Measurements from ENCODE around the gene SLC9C1.
A peak's percentile ranks its signal among the peaks of the same experiment; 100 is the strongest.

Gene SLC9C1

DNA sequence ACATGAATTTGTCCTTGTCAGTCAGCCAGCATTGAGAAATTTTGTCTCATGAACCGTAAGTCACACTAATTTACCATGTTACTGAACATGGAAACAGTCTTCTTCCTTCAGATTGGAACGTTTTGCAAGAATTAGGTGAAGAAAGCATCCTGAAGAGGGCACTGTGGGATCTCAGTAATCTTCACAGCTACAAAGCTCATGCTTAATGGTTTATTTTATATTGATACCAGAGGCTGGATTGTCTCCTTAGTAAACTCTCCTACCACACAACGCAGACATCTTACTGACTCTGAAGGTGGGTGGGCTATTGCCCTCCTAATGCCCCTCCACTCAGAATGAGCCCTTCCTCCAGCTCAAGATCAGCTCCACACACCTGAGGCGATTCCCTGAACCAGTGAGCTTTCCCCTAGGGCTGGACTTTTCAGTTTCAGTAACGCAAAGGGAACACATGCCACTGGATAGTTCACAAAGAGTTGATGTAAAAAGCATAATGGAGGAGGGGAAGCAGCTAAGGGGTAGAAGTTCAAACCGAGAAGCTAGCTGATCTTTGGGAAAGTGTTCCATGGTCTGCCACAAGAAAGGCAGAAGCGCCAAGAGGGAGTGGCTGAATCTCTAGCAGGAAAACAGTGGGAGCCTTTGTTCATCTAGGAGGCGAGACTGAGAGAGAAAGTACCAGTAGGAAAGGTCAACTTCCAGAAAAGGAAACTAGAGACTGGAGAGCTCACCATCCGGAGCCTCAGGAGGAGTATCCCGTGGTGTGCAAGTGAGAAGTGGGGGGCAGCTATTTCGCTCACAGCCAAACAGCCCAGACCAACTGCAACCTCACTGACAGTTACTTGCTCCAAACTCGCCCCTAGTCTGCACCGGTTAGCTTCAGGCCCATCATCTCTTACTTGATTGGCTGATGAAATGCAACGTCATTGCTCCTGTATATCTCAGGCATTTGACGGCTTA lies at the start of gene SLC9C1:
TSS of gene SLC9C1 (minus strand) at position 849 of the 954 bp plus-strand sequence. CDS start 7,425 bp downstream, outside the sequence.
- DNase-seq (ENCODE audit: low read depth), result no peak

DNA sequence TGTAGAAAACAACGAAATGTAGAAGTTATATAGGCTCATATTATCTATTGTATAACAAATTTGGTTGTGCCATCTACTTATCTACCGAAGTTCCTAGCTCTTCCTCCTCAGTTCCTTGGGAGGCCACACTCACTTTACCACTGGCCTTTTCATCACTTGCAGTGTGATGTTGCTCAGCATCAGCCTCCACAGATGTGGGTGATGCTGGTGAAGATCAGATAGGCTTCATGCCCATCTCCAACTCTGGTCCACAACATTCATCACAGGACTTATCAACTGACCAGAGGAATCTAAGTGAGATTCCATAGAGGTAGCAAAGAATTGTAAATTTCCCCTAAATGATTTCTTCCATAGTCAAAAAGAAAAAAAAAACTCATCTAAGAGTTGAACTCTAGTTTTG lies 47.4 kb upstream of the SLC9C1 start:
- DNase-seq (ENCODE audit: low read depth), result no peak

DNA sequence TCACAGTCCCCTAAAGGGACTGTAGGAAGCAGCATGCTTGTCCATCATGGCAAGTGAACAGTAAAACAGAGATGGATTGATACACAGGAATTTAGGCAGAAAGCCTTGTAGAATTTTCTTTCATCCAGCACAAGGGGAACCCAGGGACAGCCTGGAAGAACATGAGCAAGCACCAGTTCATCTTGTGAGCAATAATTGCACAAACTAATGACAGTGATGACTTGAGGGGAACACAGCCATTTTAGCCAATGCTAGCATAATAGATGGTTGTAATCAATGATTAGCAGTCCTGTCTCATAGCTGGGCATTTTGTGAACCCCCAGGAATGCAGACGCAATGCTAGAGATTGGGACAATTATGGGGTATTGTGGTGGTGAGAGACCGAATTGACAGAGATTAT lies 45.6 kb upstream of the SLC9C1 start:
- no peak for DNase-seq (ENCODE audit: low read depth)

DNA sequence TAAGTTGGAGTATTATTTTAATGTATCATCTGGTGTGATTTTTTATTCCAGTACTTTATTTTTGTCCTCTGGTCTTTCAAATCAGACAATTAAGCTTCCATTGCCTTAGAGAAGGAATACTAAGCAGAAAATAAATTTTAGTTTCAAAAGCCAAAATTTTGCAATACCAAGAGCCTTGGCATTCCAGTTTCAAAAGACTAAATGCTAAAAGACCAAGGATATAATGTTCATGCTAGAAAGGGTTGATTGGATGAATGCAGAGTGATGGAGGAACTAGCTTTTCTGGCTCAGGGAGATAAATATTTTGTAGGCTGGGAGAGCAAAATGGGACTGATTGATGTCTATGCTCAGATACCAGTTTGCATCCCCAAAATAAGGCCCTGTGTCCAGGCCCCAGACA lies 45.1 kb upstream of the SLC9C1 start:
- no peak for DNase-seq (ENCODE audit: low read depth)

DNA sequence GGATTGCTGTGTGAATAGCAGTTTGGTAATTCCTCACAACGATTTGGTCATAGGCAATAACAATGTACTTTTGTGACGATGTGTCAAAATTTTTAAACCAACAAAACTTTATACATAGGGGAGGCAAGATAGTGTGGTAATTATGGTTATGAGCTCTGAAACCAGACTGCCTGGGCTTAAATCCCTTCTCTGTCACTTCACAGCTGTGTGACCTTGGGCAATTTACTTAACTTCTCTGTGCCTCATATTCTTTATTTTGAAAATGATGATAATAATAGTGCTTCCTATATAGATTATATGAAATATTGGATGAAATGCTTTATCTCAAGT lies 44.7 kb upstream of the SLC9C1 start:
- DNase-seq (ENCODE audit: low read depth), result no peak

DNA sequence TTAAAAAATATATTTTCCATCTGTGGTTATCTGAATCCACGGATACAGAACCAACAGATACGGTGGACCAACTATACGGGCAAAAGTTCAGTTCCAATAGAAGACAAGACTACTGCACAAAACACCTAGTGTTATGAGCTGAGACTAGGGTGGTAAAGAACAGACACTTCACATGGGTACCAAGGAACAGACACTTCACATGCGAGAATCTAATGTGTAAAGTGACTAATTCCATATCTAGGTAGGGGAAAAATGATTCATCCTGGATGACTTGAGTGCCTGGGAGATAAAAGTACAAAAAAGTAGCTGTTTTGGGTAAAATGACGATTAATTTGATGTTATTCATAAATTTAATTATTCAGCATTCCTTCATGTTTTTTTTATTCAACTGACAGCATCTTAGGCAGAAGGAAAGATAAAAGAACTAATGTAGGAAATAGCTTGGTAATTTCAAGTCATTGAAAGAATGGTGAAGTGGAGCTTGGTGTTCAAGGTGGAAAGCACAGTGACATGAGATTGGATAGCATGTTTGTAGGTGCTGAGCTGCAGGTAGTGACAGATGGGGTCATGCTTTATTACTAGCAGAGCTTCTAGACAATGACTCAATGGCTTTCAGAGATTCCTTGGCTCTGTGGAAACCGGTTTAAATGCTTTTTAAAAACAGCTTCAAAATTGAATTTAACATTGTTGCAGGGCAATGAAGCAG lies 44.2 kb upstream of the SLC9C1 start:
- no peak for DNase-seq (ENCODE audit: low read depth)

DNA sequence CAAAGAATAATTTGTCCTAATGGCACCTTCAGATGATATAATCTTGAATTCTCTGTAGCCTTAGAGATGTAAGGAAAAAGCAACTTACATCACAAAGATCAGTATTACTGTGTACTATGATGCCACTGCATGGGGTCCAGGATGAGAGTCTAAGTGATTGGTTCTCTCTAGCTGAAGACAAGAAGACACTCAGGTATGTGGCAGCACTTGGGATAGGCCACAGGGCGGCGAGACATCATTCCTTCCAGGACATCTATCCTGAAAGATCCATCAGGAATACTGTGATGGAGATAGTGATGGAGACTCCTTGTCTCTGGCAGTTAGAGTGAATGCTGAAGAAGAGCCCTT lies 41.4 kb upstream of the SLC9C1 start:
- no peak for DNase-seq (ENCODE audit: low read depth)

DNA sequence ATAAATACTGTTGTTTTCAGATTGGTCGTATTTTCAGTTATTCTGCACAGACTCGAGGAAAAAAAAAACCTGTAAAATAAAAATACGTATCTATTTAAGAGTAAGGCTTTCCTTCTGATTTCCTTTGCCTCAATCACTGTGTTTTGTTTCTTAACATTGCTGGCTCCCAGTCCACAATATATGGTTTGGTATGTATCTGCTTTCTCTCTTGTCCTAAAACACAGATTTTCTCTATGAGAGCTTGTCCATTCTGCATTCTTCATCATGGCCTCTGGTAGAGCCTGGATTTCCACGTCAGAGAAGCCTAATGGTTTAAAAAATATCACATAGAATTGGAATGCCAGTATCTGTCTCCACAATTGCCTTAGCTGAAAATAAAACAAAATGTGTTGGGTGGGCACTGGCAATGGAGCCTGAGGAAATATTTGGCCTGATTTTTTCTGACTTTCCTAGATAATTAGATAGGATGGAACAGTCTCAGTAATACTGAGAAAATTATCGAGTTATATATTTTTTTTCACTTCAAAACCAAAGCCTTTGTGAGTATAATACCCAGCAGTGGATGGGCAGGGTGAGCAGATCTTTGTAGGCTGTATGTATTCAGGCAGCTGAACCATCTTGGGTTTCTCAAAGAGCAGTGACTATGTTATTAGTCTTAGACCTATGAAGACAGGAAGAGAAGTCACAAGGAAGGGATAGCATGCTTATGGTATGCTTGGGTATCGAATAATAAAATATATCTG lies 40.8 kb upstream of the SLC9C1 start:
- no peak for DNase-seq (ENCODE audit: low read depth)

DNA sequence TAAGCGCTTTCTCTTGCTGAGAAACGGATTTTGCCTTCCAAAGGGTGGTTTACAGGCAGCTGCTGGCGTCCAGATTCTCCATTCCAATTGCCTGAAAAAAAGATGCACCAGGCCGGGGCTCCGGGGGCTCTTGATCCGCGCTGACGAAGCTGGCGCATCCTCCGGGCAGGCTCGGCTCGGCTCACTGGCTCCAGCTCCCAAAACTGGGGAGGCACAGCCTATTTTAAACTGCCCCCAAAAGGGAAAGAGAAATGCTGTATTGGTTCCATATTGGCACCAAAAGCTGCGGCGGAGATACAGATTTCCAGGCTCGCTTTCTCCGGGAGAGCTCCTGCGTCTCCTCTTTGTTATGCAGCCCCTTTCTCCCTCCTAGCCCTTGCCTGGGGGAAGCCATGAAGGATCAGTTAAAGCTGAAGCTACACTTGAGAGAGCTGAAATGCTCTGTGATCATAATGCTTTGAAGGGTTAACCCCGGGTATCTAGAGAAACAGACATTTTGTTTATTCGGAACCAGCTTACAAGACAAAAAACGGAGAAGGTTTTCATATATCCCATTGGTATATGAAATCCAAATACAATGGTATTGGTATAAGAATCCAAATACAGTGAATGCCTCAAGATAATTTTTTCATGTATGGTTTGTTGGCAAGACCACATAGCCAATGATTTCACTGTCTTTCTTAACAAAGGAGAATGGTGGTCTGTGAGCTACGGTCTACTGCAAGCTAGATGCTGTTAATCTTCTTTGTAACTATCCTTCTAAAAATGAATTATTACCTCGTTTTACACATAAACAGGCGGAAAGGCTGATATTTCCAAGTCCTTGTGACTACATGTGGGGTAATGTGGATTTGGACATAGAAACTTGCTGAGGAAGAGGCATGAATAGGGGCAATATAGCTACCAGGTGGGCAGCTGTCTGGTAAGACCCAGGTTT lies 39.6 kb upstream of the SLC9C1 start:
- DNase-seq (ENCODE audit: low read depth), result no peak

DNA sequence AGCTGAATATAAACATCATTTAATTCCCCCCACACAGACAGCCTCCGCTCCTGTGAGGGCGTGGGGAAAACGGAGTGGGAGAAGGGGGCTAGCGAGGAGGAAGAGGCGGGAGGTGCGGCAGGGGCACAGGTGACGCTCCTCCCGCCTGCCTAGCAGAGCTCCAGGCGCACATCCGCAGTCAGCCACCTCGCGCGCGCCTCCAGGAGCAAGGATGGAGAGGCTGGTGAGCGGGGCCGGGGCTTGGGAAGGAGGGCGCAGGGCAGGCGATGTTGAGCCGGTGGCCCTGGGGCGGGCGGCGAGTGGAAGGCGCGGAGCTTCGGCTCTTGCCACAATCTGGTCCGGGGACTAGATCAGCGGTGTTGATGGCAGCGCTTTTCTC lies 39.0 kb upstream of the SLC9C1 start, which contains the start of gene CD200:
TSS of gene CD200 (plus strand) at position 155 of the 379 bp plus-strand sequence. CDS start at position 212, 57 bp downstream.
- no peak for DNase-seq (ENCODE audit: low read depth)

DNA sequence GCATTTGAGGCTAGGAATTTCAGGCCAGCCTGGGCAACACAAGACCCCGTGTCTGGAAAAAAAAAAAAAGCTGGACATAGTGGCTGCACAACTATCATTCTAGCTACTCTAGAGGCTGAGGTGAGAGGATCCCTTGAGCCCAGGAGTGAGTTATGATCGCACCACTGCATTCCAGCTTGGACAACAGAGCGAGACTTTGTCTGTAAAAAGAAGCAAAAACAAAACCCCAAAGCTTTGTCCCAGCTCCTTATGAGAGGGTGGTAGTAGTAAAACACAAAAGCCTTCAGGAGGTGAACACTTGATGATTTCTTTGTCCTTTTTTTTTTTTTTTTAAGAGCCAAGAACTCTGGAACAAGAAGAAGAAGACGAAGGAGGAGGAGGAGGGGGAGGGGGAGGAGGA lies 37.8 kb upstream of the SLC9C1 start:
- DNase-seq (ENCODE audit: low read depth), result no peak

DNA sequence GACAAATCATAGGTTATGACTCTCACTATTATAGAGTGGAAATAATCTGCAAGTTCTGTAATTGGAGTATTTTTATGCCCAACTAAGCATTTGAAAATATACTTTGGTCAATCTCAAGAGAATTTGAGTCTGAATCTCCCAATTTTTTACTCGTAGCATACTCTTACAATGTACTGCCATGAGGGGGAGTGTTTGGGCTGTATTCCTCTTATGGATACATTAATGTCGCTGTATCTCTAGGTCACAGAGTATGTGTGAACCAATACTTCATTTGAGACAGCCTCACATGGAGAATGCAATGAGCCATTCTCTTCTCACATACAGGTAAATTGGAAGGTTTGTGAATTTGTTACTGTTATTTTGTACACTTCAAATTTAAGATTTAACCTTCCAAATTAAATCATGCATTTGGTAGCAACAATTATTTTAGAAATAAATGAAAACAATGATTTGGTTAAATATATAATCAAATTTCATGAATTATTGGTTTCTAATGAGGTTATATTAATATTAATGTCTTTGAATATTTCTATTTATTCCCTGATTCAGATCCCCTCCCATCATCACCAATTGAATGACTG lies 33.4 kb upstream of the SLC9C1 start:
- peak; percentile 1 for DNase-seq (ENCODE audit: low read depth)

DNA sequence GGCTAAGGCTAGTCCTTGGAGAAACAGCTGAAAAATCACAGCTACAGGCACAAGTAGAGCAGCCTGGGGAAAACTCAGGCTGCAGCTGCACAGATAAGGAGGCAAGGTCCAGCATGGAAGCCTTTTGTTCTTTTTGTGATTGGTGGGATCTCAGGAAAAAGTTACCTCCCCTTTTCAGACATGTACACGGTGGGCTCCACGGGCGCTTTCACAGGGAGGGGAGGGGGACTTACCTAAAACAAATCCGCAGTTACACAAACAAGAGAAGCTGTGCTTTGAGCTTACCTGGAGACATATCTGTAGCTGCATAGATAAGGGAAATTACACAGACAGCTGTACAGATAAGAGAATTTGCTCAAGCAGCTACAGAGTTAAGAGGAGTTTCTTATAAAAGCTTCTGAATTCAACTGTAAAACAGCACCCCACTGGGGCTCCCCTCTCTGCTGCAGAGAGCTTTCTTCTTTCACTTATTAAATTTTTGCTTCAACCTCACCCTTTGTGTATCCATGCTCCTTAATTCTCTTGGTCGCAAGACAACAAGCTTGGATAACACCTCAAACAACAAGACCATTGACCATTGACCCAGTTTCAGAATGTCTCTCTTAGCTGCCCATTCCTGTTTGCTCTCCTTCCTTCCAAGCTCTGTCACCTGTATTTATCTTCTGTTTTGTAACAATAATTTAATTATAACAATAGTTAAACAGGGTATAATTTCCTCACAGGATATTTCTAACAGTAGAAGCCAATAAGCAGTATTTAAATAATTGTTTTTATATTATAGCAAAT lies 28.0 kb upstream of the SLC9C1 start:
- no peak for DNase-seq (ENCODE audit: low read depth)

DNA sequence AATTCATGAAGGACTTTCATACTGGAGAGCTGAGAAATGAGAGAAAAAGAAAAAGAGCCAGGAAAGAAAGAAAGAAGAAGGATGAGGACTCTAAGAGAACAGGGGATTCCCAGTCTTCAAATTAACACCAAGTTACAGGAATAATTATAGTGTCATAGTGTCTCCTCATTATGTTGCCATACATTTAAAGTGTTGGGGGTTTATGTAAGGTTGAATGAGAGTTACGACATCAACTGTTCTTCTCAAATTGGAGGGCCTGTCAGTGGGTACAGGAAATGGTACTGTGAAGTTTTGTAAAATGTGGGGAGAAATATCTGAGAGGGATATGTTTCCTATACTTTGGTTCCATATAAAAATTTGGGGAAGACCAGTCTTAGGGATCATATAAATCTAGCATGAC lies 26.7 kb upstream of the SLC9C1 start:
- DNase-seq (ENCODE audit: low read depth), result no peak

DNA sequence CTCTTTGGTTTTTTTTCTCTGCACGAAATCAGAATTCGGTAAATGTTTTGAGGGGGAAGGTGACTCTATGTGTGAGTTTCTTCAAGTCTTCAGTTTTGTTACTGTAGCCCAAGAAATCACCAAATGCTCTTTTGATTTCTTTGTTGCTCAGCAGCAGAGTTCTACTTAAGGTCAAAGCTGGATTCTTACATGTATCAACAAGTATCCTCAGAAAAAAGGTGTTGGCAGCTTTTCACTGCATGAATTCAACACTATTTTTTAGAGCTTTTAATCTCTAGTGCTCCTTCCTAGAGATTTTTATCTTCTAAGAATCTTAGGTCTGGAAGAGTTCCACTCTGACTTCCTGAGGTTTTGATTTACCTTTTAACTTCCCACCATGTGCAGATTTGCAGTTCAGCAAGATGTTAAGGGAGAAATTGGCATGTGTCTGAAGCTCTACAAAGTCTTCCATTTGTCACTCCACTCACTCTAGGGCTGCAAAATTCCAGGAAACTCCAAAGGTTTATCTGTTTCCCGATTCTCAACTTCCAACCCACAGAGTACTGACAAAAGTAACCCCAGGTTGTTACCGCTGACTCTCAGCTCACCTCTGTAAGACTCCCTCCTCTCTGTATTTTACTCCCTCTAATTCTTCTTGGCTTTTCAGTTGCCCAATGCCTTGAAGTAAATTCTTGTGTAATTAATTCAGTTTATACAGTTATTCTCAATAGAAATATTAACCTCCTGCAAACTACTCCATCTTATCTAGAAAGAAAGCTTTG lies 25.7 kb upstream of the SLC9C1 start:
- DNase-seq (ENCODE audit: low read depth), result no peak

DNA sequence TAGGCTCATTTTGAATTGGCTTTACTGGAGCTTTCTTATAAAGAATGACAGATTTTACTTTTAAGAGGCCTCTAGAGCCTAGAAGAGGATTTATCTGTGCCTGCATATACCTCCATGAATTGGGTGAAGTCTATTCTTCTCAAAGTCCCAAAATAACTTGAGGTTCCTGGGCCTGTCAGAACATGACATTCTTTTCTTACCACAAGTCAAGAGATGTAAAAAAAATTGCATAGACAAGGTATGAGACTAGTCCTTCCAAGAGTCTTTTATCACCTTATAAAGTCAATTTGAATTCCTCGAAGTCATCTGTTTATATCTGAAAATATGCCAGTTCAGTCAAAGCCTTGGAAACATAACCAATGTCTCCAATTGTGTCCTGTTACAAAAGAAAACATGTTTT lies 21.8 kb upstream of the SLC9C1 start:
- no peak for DNase-seq (ENCODE audit: low read depth)

DNA sequence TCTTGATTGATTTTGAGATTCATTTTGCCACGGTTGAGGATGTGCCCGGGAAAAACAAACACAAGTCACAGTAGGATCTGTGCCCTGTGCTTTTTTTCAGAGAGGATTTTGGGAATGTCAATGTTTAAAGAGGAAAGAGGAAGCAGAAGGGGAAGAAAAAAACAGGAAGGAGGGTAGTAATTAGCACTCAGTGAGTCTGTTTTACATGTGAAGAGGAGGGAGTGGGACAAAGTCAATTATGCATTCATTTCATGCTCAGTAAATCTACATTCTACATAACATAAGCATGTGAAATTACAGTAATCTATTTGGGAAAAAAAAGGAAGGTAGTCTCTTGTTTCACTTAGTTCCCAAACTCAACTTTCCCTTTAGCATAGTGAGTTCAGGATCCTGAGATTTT lies 20.6 kb upstream of the SLC9C1 start:
- DNase-seq (ENCODE audit: low read depth), result no peak

DNA sequence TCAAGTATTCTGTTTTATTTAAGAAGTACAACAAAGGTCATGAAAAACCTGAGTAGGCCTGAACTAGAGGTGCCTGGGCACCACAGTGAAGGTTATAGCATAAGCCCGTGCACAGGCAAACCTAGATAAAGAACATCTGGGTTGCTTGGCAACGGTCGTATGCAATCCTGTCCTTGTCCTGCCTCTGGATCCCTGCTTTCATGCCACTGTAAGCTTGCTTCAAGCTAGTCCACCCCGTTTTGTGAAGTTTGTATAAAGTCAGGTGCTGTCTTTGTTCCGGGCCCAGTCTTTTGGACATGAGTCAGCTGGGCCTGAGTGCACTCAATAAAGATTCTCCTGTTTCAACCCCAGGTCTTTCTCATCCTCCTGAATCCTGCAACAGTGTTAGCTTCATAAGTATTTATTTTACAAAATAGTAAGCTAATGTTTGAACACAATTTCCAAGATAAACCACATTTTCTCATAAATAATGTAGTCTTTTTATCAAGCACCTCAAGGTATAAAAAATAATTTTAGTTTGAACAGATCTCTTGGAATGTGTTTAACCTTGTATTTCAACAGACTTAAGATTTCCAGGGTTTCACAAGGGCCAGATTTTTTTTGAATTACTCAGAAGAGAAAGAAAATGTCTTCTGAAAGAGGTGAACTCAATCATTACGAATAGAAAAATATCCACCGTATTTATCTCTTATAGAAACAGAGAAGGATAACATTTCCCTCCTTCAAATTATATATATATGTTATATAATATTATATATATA lies 14.3 kb upstream of the SLC9C1 start:
- no peak for DNase-seq (ENCODE audit: low read depth)

DNA sequence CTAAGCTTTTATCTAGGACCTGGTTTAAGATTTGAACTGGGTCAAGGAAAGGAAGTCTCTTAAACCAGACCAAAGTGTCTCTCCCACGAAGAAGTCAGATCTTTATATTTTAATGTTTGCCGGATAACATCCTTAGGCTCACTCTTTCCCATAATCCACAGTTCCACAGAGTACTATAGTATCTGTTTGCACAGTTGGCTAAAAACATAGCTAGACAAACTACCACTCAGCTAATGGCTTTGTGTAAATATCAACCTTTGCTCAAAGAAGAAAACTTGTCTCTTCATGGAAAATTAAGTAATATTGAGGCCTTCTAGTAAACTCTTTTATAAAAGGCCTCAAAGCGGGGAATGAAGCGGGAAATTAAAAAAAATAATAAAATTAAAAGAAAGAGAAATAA lies 13.5 kb upstream of the SLC9C1 start:
- no peak for DNase-seq (ENCODE audit: low read depth)
